Large intestine (tissue), 3 donors: Measurements from ENCODE around the gene OSBPL3. TPM values are rescaled to one million over a fixed set of nuclear protein-coding genes. Genes with fewer than 3 reads are reported as not detected.
A peak's percentile ranks its signal among the peaks of the same experiment; 100 is the strongest.

Experiments used
- DNase-seq, 2 donors: peaks; one replicate each; pipeline versions ENCODE4 v3.0.0 to v3.0.0-alpha.2; 2013
- H3K27ac ChIP-seq: one replicate; pipeline ENCODE4 v1.5.1; 2013; ENCODE audit warnings: low read length
- H3K27me3 ChIP-seq: 2 replicates; pipeline ENCODE4 v1.6.1; 2013; ENCODE audit warnings: low read length; ENCODE audit not compliant: control insufficient read depth, insufficient read depth
- H3K36me3 ChIP-seq: 2 replicates; pipeline ENCODE4 v1.6.1; 2013; ENCODE audit warnings: low read length; ENCODE audit not compliant: control insufficient read depth, insufficient read depth
- H3K4me1 ChIP-seq: one replicate; pipeline ENCODE4 v1.6.1; 2013; ENCODE audit warnings: low read length; ENCODE audit not compliant: control insufficient read depth, insufficient read depth
- H3K4me3 ChIP-seq: one replicate; pipeline ENCODE4 v1.5.1; 2013; ENCODE audit warnings: low read length
- H3K9me3 ChIP-seq: one replicate; pipeline ENCODE4 v1.6.1; 2013; ENCODE audit warnings: mild to moderate bottlenecking, low read depth, low read length, moderate library complexity; ENCODE audit not compliant: control insufficient read depth
- WGBS: methylation state at CpG from one replicate; pipeline ENCODE4 v1.1.5; 2013; ENCODE audit warnings: low lambda C conversion rate; ENCODE audit not compliant: insufficient coverage; 5-methylcytosine and 5-hydroxymethylcytosine counted together
- polyA plus RNA-seq: library from polyadenylated mRNA; unstranded; fragments of 120-200 nt; gene quantifications from one replicate; pipeline ENCODE4 v1.2.1, GENCODE V29; 2013

The OSBPL3 gene
- polyA plus RNA-seq, 1 donor: 32.4 TPM

GRCh38 chr7:24866004-24866615, 113.9 kb downstream of the OSBPL3 start:
- H3K9me3 ChIP-seq: no peaks in the 10 kb centered on the region
- 100% methylated on average over 1 of the region's 12 CpGs for WGBS
- H3K36me3 ChIP-seq: peaks cover 32% of the 10 kb centered on the region
- H3K27ac ChIP-seq: no peak overlapping the region
- DNase-seq: no peak
- no peaks in the 10 kb centered on the region for H3K4me1 ChIP-seq
- no peak overlapping the region for H3K4me3 ChIP-seq
- no peaks in the 10 kb centered on the region for H3K27me3 ChIP-seq

- no peak overlapping the region for H3K4me3 ChIP-seq
- H3K4me1 ChIP-seq: no peaks in the 10 kb centered on the region
- no CpG with 5 or more reads among the region's 6 CpGs for WGBS
- DNase-seq: no peak
- peaks cover 21% of the 10 kb centered on the region for H3K36me3 ChIP-seq
- H3K27ac ChIP-seq: no peak overlapping the region
- H3K9me3 ChIP-seq: no peaks in the 10 kb centered on the region
- H3K27me3 ChIP-seq: no peaks in the 10 kb centered on the region
Measured at GRCh38 chr7:24864214-24864817, 115.7 kb downstream of the OSBPL3 start.

- Histone ChIP-seq H3K36me3 (peaks cover 21% of the 10 kb centered on the region), H3K4me1 (no peaks in the 10 kb centered on the region), H3K9me3 (no peaks in the 10 kb centered on the region)
Measured at GRCh38 chr7:24863626-24864025, 116.4 kb downstream of the OSBPL3 start.

GRCh38 chr7:24862461-24862860, 117.5 kb downstream of the OSBPL3 start:
- no peak for DNase-seq
- Histone ChIP-seq H3K27ac (no peak overlapping the region), H3K4me1 (no peaks in the 10 kb centered on the region), H3K36me3 (peaks cover 21% of the 10 kb centered on the region), H3K27me3 (no peaks in the 10 kb centered on the region), H3K4me3 (no peak overlapping the region), H3K9me3 (no peaks in the 10 kb centered on the region)
- WGBS: no CpG with 5 or more reads among the region's 1 CpG

More at GRCh38 chr7:24863626-24864025, 116.4 kb downstream of the OSBPL3 start:
- no peaks in the 10 kb centered on the region for H3K27me3 ChIP-seq
- H3K4me3 ChIP-seq: no peak overlapping the region
- no peak for DNase-seq
- no peak overlapping the region for H3K27ac ChIP-seq

- Histone ChIP-seq H3K4me1 (no peaks in the 10 kb centered on the region), H3K9me3 (no peaks in the 10 kb centered on the region), H3K36me3 (peaks cover 21% of the 10 kb centered on the region), H3K4me3 (no peak overlapping the region), H3K27me3 (no peaks in the 10 kb centered on the region), H3K27ac (no peak overlapping the region)
- no peak for DNase-seq
Measured at GRCh38 chr7:24861336-24861735, 118.6 kb downstream of the OSBPL3 start.

GRCh38 chr7:24860611-24861010, 119.4 kb downstream of the OSBPL3 start:
- no peak overlapping the region for H3K27ac ChIP-seq
- DNase-seq: no peak
- H3K9me3 ChIP-seq: no peaks in the 10 kb centered on the region
- peaks cover 18% of the 10 kb centered on the region for H3K36me3 ChIP-seq
- no peaks in the 10 kb centered on the region for H3K4me1 ChIP-seq
- no CpG with 5 or more reads among the region's 2 CpGs for WGBS
- no peaks in the 10 kb centered on the region for H3K27me3 ChIP-seq
- H3K4me3 ChIP-seq: no peak overlapping the region

GRCh38 chr7:24858108-24858977, 121.6 kb downstream of the OSBPL3 start:
- H3K27ac ChIP-seq: no peak overlapping the region
- no peaks in the 10 kb centered on the region for H3K9me3 ChIP-seq
- no peaks in the 10 kb centered on the region for H3K4me1 ChIP-seq
- H3K27me3 ChIP-seq: no peaks in the 10 kb centered on the region
- H3K36me3 ChIP-seq: peaks cover 9% of the 10 kb centered on the region
- WGBS: 40% methylated on average over 1 of the region's 4 CpGs
- no peak overlapping the region for H3K4me3 ChIP-seq
- DNase-seq: peak; percentile 22 to 38

- Histone ChIP-seq H3K27ac (no peak overlapping the region), H3K4me1 (no peaks in the 10 kb centered on the region), H3K36me3 (peaks cover 5% of the 10 kb centered on the region), H3K27me3 (no peaks in the 10 kb centered on the region), H3K4me3 (no peak overlapping the region), H3K9me3 (no peaks in the 10 kb centered on the region)
- DNase-seq: no peak
Measured at GRCh38 chr7:24857623-24858022, 122.4 kb downstream of the OSBPL3 start.

- no peak for DNase-seq
- Histone ChIP-seq H3K4me1 (no peaks in the 10 kb centered on the region), H3K9me3 (no peaks in the 10 kb centered on the region), H3K27ac (no peak overlapping the region), H3K4me3 (no peak overlapping the region), H3K27me3 (no peaks in the 10 kb centered on the region), H3K36me3 (peaks cover 6% of the 10 kb centered on the region)
- WGBS: 90% methylated on average over 2 of the region's 3 CpGs
Measured at GRCh38 chr7:24854866-24855265, 125.1 kb downstream of the OSBPL3 start.

- Histone ChIP-seq H3K4me3 (no peak overlapping the region), H3K9me3 (no peaks in the 10 kb centered on the region), H3K27ac (no peak overlapping the region), H3K27me3 (no peaks in the 10 kb centered on the region), H3K4me1 (no peaks in the 10 kb centered on the region), H3K36me3 (peaks cover 12% of the 10 kb centered on the region)
- no peak for DNase-seq
Measured at GRCh38 chr7:24851786-24852185, 128.2 kb downstream of the OSBPL3 start.
